ENCODE results near the gene CD33. TPM values are rescaled to one million over a fixed set of nuclear protein-coding genes. Genes with fewer than 3 reads are reported as not detected.

Gene CD33
- total RNA-seq, 1 experiment from 2014 or later = 0.13 TPM

DNA sequence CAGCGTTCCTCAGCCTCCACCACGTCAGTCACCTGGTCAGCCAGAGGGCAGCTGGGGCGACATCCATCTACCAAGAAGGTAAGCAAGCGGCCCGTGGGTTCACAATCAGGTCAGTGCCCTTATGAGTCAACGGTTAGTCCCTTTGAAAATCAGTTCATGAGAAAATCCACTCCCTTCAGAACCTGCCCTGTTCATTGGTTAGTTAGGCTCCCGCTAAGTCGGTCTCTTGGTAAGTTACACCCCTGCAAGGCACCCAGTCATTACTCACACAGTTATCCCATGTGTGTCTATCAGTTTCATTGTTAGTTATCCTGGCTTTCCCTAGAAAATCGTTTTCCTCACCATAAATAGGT lies 26.6 kb downstream of the CD33 start:
- H3K9me3 ChIP-seq (ENCODE audit: control insufficient read depth, insufficient read depth, low read depth, low read length) = no peaks in the 10 kb centered on the region

DNA sequence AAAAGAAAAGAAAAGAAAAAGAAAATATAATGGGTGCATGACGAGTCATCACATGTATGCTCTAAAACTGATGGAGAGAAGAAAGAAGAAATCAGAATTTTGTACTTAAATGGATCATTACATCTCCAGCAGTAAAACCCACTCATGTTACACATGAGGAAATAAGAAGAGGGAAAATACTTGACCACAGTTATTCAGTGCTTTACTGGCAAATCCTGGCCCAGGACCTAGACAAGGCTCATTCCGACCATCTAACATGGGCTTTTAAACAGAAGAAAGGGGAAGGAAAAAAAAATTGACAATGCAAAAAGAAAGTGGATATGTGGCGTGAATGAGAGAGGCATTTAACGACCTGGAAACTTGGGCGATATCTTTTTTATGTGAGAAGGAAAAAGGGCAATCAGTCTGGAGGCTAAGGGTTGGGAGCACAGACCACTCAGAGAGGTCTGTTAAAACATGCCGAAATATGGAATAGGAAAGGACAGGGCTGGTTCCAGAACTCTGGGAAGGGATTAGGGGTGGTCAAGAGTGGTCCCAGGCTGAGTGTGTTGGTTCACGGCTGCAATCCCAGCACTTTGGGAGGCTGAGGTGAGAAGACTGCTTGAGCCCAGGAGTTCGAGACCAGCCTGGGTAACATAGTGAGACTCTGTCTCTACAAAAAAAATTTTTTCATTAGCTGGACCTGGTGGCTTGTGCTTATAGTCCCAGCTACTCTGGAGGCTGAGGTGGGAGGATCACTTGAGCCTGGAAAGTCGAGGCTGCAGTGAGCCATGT lies 27.6 kb downstream of the CD33 start:
- in situ Hi-C loops (cut with HindIII; ENCODE audit: low pct_unique_long_range_greater_than_20kb, low sequenced_read_pairs) = no loop called here
- no TSS peak for BruUV-seq (replicated peaks)
- intact Hi-C loops (cut with micrococcal nuclease; ENCODE audit: unreplicated experiment) = no loop called here

More for the DNA sequence above, 26.6 kb downstream of the CD33 start:
- Histone ChIP-seq H3K27ac (ENCODE audit: low read length) (no peak overlapping the region), H3K4me1 (ENCODE audit: control insufficient read depth, insufficient read depth, low read length) (no peaks in the 10 kb centered on the region), H3K4me3 (ENCODE audit: low read depth in 2 of 2, low read length in 2 of 2) (no peak overlapping the region), H3K27me3 (ENCODE audit: control insufficient read depth, insufficient read depth, low read length) (no peaks in the 10 kb centered on the region), H3K36me3 (ENCODE audit: control insufficient read depth, insufficient read depth, low read length) (no peaks in the 10 kb centered on the region)
- in situ Hi-C loops (cut with HindIII; ENCODE audit: low pct_unique_long_range_greater_than_20kb, low sequenced_read_pairs) (no loop called here), intact Hi-C loops (cut with micrococcal nuclease; ENCODE audit: unreplicated experiment) (no loop called here)
- POLR2A ChIA-PET = no interaction called here
- no TSS peak for BruUV-seq (replicated peaks)
- TF ChIP-seq SIN3A (IDR thresholded peaks at IDR 0.05; ENCODE audit: borderline replicate concordance, insufficient read depth, low read depth, low read length) (no peak), POLR2AphosphoS5 (IDR thresholded peaks at IDR 0.05; ENCODE audit: low read depth, low read length) (no peak), TCF7L2 (IDR thresholded peaks at IDR 0.05; ENCODE audit: low read depth, low read length) (no peak)
- TF ChIP-seq, protein P1, sequence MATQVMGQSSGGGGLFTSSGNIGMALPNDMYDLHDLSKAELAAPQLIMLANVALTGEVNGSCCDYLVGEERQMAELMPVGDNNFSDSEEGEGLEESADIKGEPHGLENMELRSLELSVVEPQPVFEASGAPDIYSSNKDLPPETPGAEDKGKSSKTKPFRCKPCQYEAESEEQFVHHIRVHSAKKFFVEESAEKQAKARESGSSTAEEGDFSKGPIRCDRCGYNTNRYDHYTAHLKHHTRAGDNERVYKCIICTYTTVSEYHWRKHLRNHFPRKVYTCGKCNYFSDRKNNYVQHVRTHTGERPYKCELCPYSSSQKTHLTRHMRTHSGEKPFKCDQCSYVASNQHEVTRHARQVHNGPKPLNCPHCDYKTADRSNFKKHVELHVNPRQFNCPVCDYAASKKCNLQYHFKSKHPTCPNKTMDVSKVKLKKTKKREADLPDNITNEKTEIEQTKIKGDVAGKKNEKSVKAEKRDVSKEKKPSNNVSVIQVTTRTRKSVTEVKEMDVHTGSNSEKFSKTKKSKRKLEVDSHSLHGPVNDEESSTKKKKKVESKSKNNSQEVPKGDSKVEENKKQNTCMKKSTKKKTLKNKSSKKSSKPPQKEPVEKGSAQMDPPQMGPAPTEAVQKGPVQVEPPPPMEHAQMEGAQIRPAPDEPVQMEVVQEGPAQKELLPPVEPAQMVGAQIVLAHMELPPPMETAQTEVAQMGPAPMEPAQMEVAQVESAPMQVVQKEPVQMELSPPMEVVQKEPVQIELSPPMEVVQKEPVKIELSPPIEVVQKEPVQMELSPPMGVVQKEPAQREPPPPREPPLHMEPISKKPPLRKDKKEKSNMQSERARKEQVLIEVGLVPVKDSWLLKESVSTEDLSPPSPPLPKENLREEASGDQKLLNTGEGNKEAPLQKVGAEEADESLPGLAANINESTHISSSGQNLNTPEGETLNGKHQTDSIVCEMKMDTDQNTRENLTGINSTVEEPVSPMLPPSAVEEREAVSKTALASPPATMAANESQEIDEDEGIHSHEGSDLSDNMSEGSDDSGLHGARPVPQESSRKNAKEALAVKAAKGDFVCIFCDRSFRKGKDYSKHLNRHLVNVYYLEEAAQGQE (IDR thresholded peaks at IDR 0.05; ENCODE audit: insufficient read depth in 1 of 2, low read depth in 2 of 2, low read length in 1 of 2) = no peak
- TF ChIP-seq, protein P2, sequence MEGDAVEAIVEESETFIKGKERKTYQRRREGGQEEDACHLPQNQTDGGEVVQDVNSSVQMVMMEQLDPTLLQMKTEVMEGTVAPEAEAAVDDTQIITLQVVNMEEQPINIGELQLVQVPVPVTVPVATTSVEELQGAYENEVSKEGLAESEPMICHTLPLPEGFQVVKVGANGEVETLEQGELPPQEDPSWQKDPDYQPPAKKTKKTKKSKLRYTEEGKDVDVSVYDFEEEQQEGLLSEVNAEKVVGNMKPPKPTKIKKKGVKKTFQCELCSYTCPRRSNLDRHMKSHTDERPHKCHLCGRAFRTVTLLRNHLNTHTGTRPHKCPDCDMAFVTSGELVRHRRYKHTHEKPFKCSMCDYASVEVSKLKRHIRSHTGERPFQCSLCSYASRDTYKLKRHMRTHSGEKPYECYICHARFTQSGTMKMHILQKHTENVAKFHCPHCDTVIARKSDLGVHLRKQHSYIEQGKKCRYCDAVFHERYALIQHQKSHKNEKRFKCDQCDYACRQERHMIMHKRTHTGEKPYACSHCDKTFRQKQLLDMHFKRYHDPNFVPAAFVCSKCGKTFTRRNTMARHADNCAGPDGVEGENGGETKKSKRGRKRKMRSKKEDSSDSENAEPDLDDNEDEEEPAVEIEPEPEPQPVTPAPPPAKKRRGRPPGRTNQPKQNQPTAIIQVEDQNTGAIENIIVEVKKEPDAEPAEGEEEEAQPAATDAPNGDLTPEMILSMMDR (IDR thresholded peaks at IDR 0.05) = no peak
- CTCF ChIA-PET = no interaction called here
- no peak for DNase-seq (ENCODE audit: low read depth, low spot score)
- no peak for ATAC-seq

More for the DNA sequence above, 27.6 kb downstream of the CD33 start:
- DNase-seq (ENCODE audit: low read depth, low spot score) (no peak), ATAC-seq (no peak)
- H3K36me3 ChIP-seq (ENCODE audit: control insufficient read depth, insufficient read depth, low read length) = no peaks in the 10 kb centered on the region
- H3K27me3 ChIP-seq (ENCODE audit: control insufficient read depth, insufficient read depth, low read length) = no peaks in the 10 kb centered on the region
- CTCF ChIA-PET = no interaction called here
- TF ChIP-seq, protein P1 (IDR thresholded peaks at IDR 0.05; ENCODE audit: insufficient read depth in 1 of 2, low read depth in 2 of 2, low read length in 1 of 2) = no peak
- H3K4me1 ChIP-seq (ENCODE audit: control insufficient read depth, insufficient read depth, low read length) = no peaks in the 10 kb centered on the region
- no peak overlapping the region for H3K4me3 ChIP-seq (ENCODE audit: low read depth in 2 of 2, low read length in 2 of 2)
- POLR2A ChIA-PET = no interaction called here
- H3K9me3 ChIP-seq (ENCODE audit: control insufficient read depth, insufficient read depth, low read depth, low read length) = no peaks in the 10 kb centered on the region
- H3K27ac ChIP-seq (ENCODE audit: low read length) = no peak overlapping the region

Measured in Panc1 (cell line).